ENCODE data around the gene GRIN2A.

Gene GRIN2A

DNA sequence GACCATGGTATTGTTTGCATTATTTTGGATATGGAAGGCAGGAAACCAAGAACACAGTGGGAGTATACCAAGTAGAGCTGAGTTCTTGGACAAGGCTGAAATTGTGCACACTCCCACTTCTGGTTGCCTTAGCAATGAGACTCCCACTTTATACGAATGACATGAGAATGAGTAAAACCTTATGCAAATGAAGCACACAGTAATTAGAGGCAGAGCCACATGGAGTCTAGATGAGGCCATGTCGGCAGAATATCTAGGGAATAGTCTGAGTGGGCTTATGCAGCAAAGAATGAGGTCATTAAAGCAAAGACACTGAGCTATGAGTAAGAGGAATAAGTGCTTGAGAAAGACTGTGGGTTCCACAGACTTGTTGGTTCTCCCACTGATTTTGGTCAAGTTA, 178.7 kb downstream of the GRIN2A start:
- no peak for DNase-seq (ENCODE audit: low read depth, low spot score)
- H3K4me3 ChIP-seq (ENCODE audit: low read length): no peak overlapping the region

DNA sequence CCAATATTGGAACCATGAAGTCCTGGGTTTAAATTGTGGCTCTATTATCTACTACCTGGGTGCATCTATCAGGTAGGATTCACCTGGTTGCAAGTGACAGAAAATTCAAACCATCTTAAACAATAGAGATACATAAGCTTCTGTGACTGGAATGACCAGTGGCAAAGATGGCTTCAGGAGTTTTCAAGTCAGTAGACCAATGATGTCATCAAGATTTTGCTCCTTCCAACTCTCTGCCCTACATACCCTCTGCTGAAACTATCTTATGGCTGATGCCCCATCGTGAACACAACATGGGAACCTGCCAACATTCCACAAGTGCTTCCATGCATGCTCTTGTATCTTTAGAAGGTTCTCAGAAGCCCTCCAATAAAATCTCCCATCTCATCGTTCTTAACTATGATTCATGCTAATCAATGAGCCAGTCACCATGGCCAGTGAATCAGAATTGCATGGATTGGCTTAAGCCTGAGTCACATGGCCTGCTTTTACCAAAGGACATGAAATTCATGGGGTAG, 180.9 kb downstream of the GRIN2A start:
- DNase-seq (ENCODE audit: low read depth, low spot score): no peak
- H3K4me3 ChIP-seq (ENCODE audit: low read length): no peak overlapping the region

DNA sequence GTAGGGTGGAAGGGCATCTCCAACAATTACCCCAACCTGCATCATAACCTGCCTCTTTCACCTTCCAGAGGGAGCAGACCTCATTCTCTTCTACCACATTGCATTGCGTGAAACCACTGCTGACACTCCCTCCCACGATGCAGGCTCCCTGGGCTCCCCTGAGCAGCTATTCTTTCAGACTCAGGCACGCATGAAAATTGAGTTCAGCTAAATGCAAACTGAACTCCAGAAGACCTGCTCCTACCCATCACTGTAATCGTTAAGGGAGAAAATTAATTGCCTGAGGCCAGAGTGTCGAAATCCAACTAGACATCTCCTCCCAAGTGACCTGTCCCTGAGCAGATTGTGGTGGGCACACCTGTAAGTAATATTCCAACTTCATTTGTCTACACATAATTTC, 186.0 kb downstream of the GRIN2A start:
- no peak for DNase-seq (ENCODE audit: low read depth, low spot score)
- H3K4me3 ChIP-seq (ENCODE audit: low read length): no peak overlapping the region

DNA sequence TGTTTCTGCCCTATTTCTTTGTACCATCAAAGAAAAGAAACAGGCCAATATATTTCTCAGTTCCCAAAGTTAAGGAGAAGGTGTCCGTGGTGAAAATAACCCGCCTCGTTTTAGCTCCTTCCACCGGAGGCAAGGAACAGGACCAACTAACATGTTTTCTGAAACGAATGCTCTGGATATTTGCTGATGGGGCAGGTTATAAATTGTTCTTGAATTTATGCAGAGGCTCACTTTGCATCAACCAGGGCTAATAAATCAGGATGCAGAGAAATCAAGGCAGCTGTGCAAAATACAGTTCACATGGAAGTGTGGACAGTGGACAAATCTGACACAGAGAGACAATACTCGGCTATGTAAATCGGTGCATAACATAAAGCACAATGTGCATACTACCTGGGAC, 189.8 kb downstream of the GRIN2A start:
- H3K4me3 ChIP-seq (ENCODE audit: low read length): no peak overlapping the region
- no peak for DNase-seq (ENCODE audit: low read depth, low spot score)

DNA sequence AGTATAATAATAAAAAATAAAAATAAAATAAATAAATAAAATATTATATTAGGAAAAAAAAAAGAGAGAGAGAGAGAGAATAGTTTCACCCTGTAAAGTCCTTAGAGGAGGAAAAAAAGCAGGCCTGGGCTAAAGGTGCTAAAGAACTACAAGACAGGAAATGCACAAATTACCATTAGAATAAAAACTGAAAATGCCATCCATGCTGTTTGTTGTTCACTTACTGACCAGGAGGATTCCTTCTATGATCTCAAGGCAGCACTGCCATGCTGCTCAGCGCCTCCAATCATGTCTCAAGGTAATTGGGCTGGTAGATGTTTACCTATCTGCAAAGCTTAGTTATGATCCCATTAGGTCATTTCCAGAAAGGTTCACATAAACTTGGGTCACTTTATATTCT, 201.2 kb downstream of the GRIN2A start:
- no peak overlapping the region for H3K4me3 ChIP-seq (ENCODE audit: low read length)
- DNase-seq (ENCODE audit: low read depth, low spot score): no peak

DNA sequence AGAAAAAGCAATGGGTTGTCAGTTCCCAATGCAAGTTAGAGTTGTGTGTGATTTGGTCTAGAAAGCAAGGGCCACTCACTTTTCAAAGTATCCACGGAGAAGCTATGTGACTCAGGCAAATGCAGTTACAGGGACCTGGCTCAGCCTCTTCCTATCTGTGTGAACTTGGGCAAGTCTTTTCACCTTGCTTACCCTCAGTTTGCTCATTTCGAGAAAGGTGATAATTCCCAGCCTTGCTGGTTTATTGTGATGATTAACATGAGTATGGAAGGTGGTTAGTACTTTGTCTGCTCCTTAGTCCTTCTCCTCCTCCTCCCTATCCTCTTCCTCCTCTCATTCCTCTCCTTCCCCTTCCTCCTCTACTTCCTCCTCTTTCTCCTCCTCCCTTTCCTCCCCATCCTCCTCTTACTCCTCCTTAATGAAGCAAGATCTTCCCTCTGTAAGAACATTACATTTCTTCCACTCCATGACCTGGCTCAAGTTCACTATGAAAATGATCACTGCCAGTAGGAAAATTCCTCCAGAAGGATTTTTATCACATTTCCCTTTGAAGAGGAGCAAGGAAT, 204.0 kb downstream of the GRIN2A start:
- no peak for DNase-seq (ENCODE audit: low read depth, low spot score)
- H3K4me3 ChIP-seq (ENCODE audit: low read length): no peak overlapping the region

DNA sequence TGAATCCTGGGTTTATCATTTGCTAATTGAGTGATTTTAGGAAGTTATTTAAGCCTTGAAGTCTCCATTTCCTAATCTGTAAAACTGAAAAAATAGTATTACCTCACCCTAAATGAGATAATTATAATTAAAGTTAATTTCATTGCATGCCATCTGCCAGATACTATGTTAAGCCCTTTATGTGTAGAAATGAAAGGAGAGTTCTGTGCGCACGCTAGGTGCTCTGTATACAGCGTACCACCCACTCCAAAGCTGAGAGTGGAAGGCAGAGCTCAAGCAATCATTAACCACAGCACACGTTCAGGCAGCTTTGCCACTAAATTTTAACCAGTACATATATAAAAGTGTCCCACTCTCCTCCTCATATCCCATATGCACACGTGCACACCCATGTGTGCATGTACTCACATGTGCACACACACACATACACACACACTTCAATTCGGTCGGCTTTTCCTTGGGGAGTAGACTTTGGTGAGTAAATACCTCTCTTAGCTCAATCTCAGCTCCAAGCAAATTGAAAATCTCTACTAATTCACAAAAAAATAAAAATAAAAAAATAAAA, 204.8 kb downstream of the GRIN2A start:
- DNase-seq (ENCODE audit: low read depth, low spot score): no peak

DNA sequence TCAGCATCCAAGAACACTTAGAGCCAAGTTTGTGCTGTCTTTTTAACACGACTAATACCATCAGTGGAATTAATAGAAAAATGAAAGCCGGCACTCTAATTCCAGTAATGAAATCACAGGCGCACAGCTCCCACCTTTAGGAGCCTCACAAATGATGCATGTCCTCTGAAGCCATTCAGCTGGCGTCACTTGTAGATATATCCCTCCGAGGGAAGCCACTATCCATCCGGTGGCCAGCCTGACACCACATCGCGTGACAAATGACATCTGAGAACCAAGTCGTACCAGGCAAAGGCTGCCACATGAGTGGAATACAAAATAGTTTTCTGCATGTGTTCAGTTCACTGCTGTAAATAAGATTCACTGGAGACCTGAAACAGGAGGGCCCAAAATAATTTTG, 205.6 kb downstream of the GRIN2A start:
- DNase-seq (ENCODE audit: low read depth, low spot score): no peak
- no peak overlapping the region for H3K4me3 ChIP-seq (ENCODE audit: low read length)

More for the DNA sequence above, 204.8 kb downstream of the GRIN2A start:
- no peak overlapping the region for H3K4me3 ChIP-seq (ENCODE audit: low read length)

DNA sequence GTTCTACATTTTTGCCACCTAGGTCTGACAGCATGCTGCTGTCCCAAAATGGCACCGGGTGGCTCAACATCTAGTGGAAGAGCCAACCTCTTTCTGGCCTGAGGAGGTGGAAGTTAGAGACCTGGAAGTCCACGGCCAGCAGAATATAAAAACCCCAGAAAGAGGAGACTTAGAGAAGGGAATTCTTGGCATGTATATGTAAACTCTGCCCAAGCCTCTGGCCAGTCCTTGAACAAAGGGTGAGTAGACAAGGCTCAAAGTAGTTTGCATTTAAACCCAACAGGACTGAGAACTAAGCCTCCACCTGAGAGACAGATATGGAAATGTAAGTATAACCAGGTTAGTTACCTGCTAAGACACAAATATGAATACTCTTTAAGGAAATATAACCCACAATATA, 210.3 kb downstream of the GRIN2A start:
- H3K4me3 ChIP-seq (ENCODE audit: low read length): no peak overlapping the region
- no peak for DNase-seq (ENCODE audit: low read depth, low spot score)

DNA sequence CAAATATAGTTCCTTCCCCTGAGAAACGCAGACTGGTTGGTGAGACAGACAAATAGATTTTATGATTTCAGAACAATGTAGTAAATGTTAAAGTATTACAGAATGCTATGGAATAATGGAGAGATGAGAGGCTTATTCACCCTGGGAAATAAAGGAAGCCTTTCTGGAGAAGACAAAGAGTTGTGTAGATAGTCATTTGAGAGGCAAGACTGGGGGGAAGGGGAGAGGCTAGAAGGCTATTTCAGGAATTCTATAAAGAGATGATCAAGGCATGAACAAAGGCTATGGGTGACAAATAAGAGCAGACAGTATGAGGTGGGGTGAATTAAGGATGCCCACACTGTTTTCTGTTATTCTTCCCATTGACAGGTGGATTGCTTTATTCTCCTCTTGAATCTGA, 211.4 kb downstream of the GRIN2A start:
- H3K4me3 ChIP-seq (ENCODE audit: low read length): no peak overlapping the region
- DNase-seq (ENCODE audit: low read depth, low spot score): no peak

DNA sequence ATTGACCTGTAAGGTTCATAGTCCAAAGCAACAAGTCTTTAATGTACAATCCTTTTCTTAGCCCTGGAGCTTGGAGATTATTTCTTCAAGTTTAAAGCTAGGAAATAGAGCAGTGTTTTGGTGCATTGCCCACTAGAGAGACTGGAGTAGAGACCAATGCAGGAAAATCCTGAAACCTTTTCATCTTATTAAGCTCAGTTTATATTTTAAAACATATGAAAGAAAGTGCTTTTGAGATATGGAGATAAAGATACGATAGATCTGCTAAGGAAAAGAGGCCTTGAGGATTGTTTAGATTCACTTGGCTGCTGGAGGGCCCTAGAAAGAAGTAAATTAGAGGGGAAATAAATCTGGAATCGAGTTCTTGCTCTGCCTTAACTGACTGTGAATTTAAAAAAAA, 212.0 kb downstream of the GRIN2A start:
- no peak for DNase-seq (ENCODE audit: low read depth, low spot score)
- H3K4me3 ChIP-seq (ENCODE audit: low read length): no peak overlapping the region

DNA sequence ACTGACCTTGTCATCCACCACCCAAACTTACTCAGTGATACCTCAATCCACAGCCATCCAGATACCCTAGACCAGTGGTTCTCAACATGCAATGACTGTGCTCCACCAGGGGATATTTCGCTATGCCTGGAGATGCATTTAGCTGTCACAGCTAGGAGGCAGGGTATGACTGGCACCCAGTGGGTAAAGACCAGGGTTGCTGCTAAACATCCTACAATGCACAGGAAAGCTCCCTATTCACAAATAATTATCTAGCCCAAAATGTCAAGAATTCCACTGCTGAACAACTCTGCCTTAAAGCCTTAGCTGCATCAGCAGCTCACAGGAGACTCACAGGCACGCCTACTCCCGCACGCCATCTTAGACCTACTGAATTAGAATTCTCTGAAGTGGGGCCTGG, 212.6 kb downstream of the GRIN2A start:
- DNase-seq (ENCODE audit: low read depth, low spot score): no peak
- H3K4me3 ChIP-seq (ENCODE audit: low read length): no peak overlapping the region

DNA sequence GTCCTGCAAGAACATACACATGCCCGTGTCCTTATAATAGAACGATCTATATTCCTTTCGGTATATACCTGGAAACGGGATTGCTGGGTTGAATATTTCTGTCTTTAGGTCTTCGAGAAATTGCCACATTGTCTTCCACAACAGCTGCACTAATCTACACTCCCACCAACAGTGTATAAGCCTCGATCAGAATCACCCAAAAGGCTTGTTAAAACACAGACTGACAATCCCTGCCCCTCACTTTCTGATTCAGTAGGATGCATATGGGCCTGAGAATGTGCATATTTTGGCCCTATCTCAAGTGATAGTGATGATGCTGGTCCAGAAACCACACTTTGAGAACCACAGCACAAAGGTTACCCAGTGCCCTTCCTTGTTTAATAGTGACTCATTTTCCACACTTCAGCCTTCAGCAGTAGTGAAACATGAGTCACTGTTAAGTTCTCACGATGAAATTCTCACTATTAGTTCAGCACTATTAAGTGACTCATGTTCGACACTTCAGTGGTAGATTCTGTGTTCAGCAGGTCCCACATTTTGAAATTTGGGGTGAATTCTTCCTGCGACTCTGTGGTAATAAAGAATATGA, 215.6 kb downstream of the GRIN2A start:
- DNase-seq (ENCODE audit: low read depth, low spot score): no peak
- no peak overlapping the region for H3K4me3 ChIP-seq (ENCODE audit: low read length)

DNA sequence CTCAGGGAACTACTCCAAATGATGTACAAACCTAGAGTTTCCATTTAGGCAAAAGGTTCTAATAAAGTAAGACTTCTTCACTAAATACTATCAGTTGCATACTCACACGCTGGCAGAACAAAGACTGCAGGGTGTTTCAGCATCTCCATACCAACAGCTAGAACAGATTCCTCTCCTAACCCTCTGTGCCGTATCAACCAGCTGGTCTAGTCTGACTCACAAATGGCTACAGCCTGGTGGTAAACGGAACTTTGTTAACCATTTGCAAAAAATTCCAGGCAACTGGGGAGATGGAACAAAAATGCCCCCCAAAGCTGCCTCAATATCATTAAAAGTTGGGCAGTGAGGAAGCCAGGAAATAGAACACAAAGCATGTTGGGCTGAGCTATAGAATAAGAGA, 217.1 kb downstream of the GRIN2A start:
- DNase-seq (ENCODE audit: low read depth, low spot score): no peak
- H3K4me3 ChIP-seq (ENCODE audit: low read length): no peak overlapping the region

DNA sequence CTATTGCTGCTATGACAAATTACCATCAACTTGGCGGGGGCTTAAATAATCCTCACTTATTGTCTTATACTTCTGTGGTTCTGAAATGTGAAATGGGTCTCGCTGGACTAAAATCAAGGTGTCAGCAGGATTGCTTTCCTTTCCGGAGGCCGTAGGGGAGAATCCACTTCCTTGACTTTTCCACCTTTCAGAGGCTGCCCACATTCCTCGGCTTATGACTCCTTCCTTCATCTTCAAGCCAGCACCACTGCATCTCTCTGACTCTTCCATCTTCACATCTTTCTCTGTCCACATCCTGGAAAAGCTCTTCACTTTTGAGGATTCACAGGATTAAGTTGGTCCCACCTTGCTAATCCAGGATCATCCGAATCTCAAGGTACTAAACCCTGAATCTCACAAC, 217.8 kb downstream of the GRIN2A start:
- H3K4me3 ChIP-seq (ENCODE audit: low read length): no peak overlapping the region
- no peak for DNase-seq (ENCODE audit: low read depth, low spot score)

DNA sequence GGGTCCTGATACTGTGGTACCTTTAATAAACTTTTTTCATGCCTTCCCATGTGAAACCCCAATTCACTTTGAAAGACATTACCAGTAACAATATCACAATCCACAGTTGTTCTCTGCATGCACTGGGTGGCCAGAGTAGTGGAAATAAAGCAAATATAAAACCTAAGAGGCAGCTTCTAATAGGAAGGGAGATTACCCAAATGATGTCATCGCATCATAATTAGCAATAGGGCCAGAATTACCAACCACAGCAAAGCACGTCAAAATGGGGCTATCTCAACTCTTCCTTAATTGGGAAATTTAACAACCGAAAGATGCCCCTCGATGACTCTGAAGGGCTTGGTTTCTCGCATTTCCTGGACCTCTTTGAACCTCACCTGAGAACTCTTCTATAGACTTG, 224.8 kb downstream of the GRIN2A start:
- no peak overlapping the region for H3K4me3 ChIP-seq (ENCODE audit: low read length)
- DNase-seq (ENCODE audit: low read depth, low spot score): no peak

DNA sequence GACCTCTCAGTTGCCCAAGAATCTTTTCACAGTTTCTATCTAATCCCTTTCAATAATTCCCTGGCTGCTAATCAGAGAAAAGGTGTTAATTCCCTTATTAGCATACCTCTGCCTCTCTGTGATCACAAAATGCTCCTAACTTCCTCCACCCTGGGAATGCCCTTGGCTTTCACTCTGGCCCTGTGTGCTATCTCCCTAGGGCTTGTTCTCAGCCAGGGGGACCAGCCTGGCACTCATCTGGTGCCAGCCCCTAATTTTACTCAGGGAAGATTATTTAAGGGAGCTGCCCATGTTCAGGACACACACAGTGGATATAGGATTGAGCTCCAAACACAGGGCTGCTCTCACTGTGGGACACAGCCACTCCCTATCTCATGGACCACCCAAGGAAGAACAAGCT, 225.2 kb downstream of the GRIN2A start:
- DNase-seq (ENCODE audit: low read depth, low spot score): no peak

DNA sequence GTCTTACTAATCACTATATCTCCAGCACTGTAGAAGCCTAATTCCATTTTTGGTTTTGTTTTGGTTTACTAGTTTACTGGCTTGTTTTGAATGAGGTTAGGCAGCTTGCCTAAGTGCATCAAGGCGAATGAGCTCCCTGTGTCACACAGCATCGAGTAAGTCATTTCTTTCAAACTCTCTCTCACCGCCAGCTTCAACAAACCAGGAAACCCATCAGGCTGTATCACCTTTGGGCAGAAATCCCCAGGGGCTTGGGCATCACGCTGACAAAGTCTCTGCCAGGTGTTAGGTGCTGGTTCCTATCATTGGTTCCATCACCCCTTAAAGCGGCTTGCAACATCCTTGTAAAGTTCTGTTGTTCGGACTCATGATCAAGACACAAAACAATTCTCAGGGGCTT, 226.6 kb downstream of the GRIN2A start:
- no peak for DNase-seq (ENCODE audit: low read depth, low spot score)
- H3K4me3 ChIP-seq (ENCODE audit: low read length): no peak overlapping the region

More for the DNA sequence above, 225.2 kb downstream of the GRIN2A start:
- no peak overlapping the region for H3K4me3 ChIP-seq (ENCODE audit: low read length)

DNA sequence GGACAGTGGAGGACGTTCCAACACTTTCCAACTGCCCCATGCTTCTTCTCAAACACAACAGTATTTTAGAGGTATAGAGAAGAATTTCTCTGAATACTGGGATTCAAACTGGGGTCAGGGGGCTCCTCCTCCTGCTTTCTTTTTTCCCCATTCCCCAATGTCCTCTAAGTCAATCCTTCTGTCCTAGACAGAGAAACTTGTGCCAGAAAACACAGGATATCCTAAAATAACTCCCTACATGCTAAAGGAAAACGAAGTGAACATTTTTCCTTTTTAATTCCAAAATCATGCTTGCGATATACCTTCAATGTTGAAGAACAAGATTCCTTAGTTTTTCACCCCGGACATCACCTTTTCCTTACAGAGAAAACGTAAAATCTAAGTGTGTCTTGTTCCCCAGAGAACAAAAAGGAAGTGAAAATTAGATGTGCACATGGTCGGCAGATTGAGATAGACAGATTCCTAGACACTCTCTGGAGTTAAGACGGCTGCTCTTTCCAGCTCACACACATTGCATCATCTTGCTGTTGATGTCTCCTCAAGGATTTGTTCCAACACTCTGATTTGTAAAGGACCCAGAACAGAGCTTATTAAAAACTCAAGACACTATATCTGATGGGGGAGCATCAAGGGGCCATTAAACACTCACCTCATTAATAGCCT, 228.2 kb downstream of the GRIN2A start:
- no peak for DNase-seq (ENCODE audit: low read depth, low spot score)
- no peak overlapping the region for H3K4me3 ChIP-seq (ENCODE audit: low read length)

DNA sequence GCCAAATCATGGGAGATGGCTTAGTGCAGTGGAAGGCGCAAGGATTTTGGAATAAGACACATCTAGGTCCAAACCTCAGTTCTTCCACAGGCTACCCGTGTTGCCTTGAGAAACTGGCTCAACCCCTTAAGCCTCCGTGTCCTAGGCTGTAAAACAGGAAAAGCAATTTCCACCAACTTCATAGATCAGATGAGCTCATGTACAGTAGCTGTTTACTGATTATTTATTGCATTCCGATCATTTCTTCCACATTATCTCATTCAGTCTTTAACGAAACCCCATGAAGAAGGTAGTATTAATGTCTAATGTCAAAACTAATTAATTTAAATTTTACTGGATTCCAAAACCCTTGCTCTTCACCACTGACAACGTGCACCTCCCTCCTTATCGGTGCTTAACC, 231.6 kb downstream of the GRIN2A start:
- DNase-seq (ENCODE audit: low read depth, low spot score): no peak

More for the DNA sequence above, 231.6 kb downstream of the GRIN2A start:
- no peak overlapping the region for H3K4me3 ChIP-seq (ENCODE audit: low read length)
